Measurements from ENCODE around the gene SH3YL1.

SH3YL1 gene

DNA sequence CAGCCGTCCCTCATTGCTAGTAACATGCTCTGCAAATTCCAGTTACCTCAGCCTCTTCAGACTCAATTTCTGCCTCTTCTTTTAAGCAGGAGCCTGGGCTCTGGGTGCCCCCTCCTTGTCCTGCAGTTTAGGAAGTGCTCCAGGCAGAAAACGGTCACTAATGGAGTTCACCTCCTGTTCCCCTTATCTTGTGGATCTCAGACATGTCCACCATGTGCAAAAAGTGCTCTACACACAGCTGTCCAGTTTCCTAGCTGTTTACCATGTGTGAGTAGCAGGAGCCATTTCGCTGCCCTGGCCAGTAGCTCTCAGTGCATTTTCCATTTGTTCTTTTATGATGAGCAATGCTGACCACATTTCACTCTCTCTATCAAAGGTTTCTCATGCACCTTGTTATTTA is 4.9 kb downstream of the SH3YL1 start:
- H3K4me1 ChIP-seq (ENCODE audit: control insufficient read depth in 1 of 2, insufficient read depth in 2 of 2, low read length in 2 of 2), result peaks cover 16% of the 10 kb centered on the region in 2 donors
- H3K9me3 ChIP-seq (ENCODE audit: control insufficient read depth in 1 of 2, low read length in 2 of 2), result peaks cover 0 to 10% of the 10 kb centered on the region in 2 donors
- H3K27ac ChIP-seq (ENCODE audit: low read depth, low read length), result no peak overlapping the region
- H3K27me3 ChIP-seq (ENCODE audit: control insufficient read depth in 1 of 2, insufficient read depth in 2 of 2, low read length in 2 of 2), result no peaks in the 10 kb centered on the region
- H3K4me3 ChIP-seq (ENCODE audit: low read depth in 1 of 2, low read length in 2 of 2), result no peak overlapping the region
- no peak overlapping the region for H3K9ac ChIP-seq (ENCODE audit: low read depth in 1 of 2, low read length in 2 of 2)
- peaks cover 0 to 3% of the 10 kb centered on the region in 2 donors for H3K36me3 ChIP-seq (ENCODE audit: control insufficient read depth in 1 of 2, insufficient read depth in 2 of 2, low read length in 2 of 2)

DNA sequence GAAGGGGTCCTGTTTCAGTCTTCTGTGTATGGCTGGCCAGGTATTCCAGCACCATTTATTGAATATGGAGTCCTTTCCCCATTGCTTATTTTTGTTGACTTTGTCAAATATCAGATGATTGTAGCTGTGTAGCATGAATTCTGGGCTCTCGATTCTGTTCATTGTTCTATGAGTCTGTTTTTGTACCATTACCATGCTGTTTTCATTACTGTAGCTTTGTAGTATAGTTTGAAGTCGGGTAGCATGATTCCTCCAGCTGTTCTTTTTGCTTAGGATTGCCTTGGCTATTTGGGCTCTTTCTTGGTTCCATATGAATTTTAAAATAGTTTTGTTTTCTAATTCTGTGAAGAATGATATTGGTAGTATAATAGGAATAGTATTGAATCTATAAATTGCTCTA is 6.0 kb downstream of the SH3YL1 start:
- Histone ChIP-seq H3K4me1 (ENCODE audit: control insufficient read depth in 1 of 2, insufficient read depth in 2 of 2, low read length in 2 of 2) (peaks cover 7 to 16% of the 10 kb centered on the region in 2 donors), H3K9me3 (ENCODE audit: control insufficient read depth in 1 of 2, low read length in 2 of 2) (peaks cover 0 to 10% of the 10 kb centered on the region in 2 donors), H3K27me3 (ENCODE audit: control insufficient read depth in 1 of 2, insufficient read depth in 2 of 2, low read length in 2 of 2) (no peaks in the 10 kb centered on the region), H3K27ac (ENCODE audit: low read depth, low read length) (no peak overlapping the region), H3K9ac (ENCODE audit: low read depth in 1 of 2, low read length in 2 of 2) (no peak overlapping the region), H3K4me3 (ENCODE audit: low read depth in 1 of 2, low read length in 2 of 2) (no peak overlapping the region), H3K36me3 (ENCODE audit: control insufficient read depth in 1 of 2, insufficient read depth in 2 of 2, low read length in 2 of 2) (peaks cover 0 to 3% of the 10 kb centered on the region in 2 donors)

DNA sequence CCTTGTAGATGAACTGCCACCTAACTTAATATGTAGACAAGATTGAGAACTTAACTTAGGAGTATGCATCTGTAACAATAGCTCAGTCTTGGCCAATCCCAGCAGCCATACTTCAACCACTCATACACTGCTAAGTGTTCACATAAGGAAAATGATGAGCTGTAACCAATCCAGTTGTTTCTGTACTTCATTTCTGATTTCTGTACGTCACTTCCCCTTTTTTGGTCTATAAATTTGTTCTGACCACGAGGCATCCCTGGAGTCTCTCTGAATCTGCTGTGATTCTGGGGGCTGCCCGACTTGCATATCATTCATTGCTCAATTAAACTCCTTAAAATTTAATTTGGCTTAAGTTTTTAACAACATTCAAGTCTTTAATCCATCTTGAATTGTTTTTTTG is 6.4 kb downstream of the SH3YL1 start:
- Histone ChIP-seq H3K9me3 (ENCODE audit: control insufficient read depth in 1 of 2, low read length in 2 of 2) (peaks cover 0 to 10% of the 10 kb centered on the region in 2 donors), H3K4me1 (ENCODE audit: control insufficient read depth in 1 of 2, insufficient read depth in 2 of 2, low read length in 2 of 2) (peaks cover 4 to 12% of the 10 kb centered on the region in 2 donors), H3K4me3 (ENCODE audit: low read depth in 1 of 2, low read length in 2 of 2) (no peak overlapping the region), H3K27ac (ENCODE audit: low read depth, low read length) (no peak overlapping the region), H3K27me3 (ENCODE audit: control insufficient read depth in 1 of 2, insufficient read depth in 2 of 2, low read length in 2 of 2) (no peaks in the 10 kb centered on the region), H3K36me3 (ENCODE audit: control insufficient read depth in 1 of 2, insufficient read depth in 2 of 2, low read length in 2 of 2) (peaks cover 0 to 3% of the 10 kb centered on the region in 2 donors), H3K9ac (ENCODE audit: low read depth in 1 of 2, low read length in 2 of 2) (no peak overlapping the region)

DNA sequence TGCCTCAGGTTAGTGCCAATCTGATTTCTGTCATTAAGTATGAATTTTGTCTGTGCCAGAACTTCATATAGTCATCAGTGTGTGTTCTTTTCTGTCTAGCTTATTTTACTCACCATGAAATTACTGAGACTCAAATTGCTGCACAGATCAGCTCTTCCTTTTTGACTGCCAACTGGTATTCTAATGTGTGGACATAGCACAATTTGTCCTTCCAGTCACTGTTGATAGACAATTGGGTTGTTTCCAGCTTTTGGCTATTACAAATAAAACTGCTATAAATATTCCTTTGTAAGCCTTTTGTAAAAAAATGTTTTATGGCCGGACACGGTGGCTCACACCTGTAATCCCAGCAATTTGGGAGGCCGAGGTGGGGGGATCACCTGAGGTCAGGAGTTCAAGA is 7.7 kb downstream of the SH3YL1 start:
- Histone ChIP-seq H3K27ac (ENCODE audit: low read depth, low read length) (no peak overlapping the region), H3K9ac (ENCODE audit: low read depth in 1 of 2, low read length in 2 of 2) (no peak overlapping the region), H3K27me3 (ENCODE audit: control insufficient read depth in 1 of 2, insufficient read depth in 2 of 2, low read length in 2 of 2) (no peaks in the 10 kb centered on the region), H3K4me1 (ENCODE audit: control insufficient read depth in 1 of 2, insufficient read depth in 2 of 2, low read length in 2 of 2) (peaks cover 0 to 6% of the 10 kb centered on the region in 2 donors), H3K4me3 (ENCODE audit: low read depth in 1 of 2, low read length in 2 of 2) (no peak overlapping the region), H3K36me3 (ENCODE audit: control insufficient read depth in 1 of 2, insufficient read depth in 2 of 2, low read length in 2 of 2) (peaks cover 3 to 10% of the 10 kb centered on the region in 2 donors), H3K9me3 (ENCODE audit: control insufficient read depth in 1 of 2, low read length in 2 of 2) (peaks cover 0 to 10% of the 10 kb centered on the region in 2 donors)

DNA sequence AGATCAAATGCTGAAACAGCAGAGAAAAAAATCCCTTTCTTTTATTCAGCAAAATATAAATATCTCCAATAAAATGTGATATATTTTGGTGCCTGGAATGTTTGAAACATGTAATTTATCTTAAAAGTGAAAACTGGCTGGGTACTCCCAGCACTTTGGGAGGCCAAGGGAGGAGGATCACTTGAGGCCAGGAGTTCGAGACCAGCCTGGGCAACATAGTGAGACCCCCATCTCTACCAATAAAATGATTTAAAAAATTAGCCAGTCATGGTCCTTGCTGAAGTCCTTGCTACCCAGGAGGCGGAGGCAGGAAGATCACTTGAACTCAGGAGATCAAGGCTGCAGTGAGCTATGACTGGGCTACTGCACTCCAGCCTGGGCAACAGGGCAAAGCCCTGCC is 8.6 kb downstream of the SH3YL1 start:
- H3K9ac ChIP-seq (ENCODE audit: low read depth in 1 of 2, low read length in 2 of 2), result no peak overlapping the region

DNA sequence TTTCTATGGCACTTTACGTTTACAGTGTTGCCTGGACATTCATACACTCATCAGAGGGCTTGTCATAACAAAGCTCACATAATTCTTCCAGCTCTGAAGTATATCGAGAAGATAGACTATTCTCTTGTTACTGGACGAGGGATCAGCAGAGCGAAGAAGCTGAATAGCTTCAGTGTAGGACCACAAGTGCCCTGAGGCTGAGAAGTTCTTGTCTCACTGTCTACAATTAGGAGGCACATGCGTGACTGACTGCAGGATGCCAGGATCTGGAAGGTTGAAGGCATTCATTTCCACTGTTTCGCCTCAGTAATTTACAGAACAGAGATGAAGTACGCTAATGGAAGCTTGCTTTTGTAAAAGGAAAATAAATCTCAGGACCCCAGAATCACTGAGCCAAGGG is 9.6 kb downstream of the SH3YL1 start:
- Histone ChIP-seq H3K4me3 (ENCODE audit: low read depth in 1 of 2, low read length in 2 of 2) (no peak overlapping the region), H3K27me3 (ENCODE audit: control insufficient read depth in 1 of 2, insufficient read depth in 2 of 2, low read length in 2 of 2) (no peaks in the 10 kb centered on the region), H3K36me3 (ENCODE audit: control insufficient read depth in 1 of 2, insufficient read depth in 2 of 2, low read length in 2 of 2) (peaks cover 9 to 14% of the 10 kb centered on the region in 2 donors), H3K27ac (ENCODE audit: low read depth, low read length) (no peak overlapping the region), H3K4me1 (ENCODE audit: control insufficient read depth in 1 of 2, insufficient read depth in 2 of 2, low read length in 2 of 2) (no peaks in the 10 kb centered on the region), H3K9me3 (ENCODE audit: control insufficient read depth in 1 of 2, low read length in 2 of 2) (peaks cover 0 to 10% of the 10 kb centered on the region in 2 donors), H3K9ac (ENCODE audit: low read depth in 1 of 2, low read length in 2 of 2) (no peak overlapping the region)

More for the DNA sequence above, 8.6 kb downstream of the SH3YL1 start:
- H3K4me1 ChIP-seq (ENCODE audit: control insufficient read depth in 1 of 2, insufficient read depth in 2 of 2, low read length in 2 of 2), result no peaks in the 10 kb centered on the region
- H3K27ac ChIP-seq (ENCODE audit: low read depth, low read length), result no peak overlapping the region
- peaks cover 3 to 10% of the 10 kb centered on the region in 2 donors for H3K36me3 ChIP-seq (ENCODE audit: control insufficient read depth in 1 of 2, insufficient read depth in 2 of 2, low read length in 2 of 2)
- H3K4me3 ChIP-seq (ENCODE audit: low read depth in 1 of 2, low read length in 2 of 2), result no peak overlapping the region
- H3K27me3 ChIP-seq (ENCODE audit: control insufficient read depth in 1 of 2, insufficient read depth in 2 of 2, low read length in 2 of 2), result no peaks in the 10 kb centered on the region
- peaks cover 0 to 10% of the 10 kb centered on the region in 2 donors for H3K9me3 ChIP-seq (ENCODE audit: control insufficient read depth in 1 of 2, low read length in 2 of 2)

DNA sequence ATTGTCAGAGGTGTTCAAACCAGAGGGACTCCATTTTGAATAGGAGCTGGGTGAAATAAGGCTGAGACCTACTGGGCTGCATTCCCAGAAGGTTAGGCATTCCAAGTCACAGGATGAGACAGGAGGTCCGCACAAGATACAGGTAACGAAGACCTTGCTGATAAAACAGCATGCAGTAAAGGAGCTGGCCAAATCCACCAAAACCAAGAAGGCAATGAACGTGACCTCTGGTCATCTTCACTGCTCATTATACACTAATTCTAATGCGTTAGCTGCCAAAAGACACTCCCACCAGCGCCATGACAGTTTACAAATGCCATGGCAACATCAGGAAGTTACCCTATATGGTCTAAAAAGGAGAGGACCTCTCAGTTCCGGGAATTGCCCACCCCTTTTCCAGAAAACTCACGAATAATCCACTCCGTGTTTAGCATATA is 10.6 kb downstream of the SH3YL1 start:
- Histone ChIP-seq H3K4me3 (ENCODE audit: low read depth in 1 of 2, low read length in 2 of 2) (no peak overlapping the region), H3K4me1 (ENCODE audit: control insufficient read depth in 1 of 2, insufficient read depth in 2 of 2, low read length in 2 of 2) (no peaks in the 10 kb centered on the region), H3K9me3 (ENCODE audit: control insufficient read depth in 1 of 2, low read length in 2 of 2) (peaks cover 0 to 6% of the 10 kb centered on the region in 2 donors), H3K27ac (ENCODE audit: low read depth, low read length) (no peak overlapping the region), H3K9ac (ENCODE audit: low read depth in 1 of 2, low read length in 2 of 2) (no peak overlapping the region), H3K27me3 (ENCODE audit: control insufficient read depth in 1 of 2, insufficient read depth in 2 of 2, low read length in 2 of 2) (no peaks in the 10 kb centered on the region), H3K36me3 (ENCODE audit: control insufficient read depth in 1 of 2, insufficient read depth in 2 of 2, low read length in 2 of 2) (peaks cover 9 to 14% of the 10 kb centered on the region in 2 donors)

DNA sequence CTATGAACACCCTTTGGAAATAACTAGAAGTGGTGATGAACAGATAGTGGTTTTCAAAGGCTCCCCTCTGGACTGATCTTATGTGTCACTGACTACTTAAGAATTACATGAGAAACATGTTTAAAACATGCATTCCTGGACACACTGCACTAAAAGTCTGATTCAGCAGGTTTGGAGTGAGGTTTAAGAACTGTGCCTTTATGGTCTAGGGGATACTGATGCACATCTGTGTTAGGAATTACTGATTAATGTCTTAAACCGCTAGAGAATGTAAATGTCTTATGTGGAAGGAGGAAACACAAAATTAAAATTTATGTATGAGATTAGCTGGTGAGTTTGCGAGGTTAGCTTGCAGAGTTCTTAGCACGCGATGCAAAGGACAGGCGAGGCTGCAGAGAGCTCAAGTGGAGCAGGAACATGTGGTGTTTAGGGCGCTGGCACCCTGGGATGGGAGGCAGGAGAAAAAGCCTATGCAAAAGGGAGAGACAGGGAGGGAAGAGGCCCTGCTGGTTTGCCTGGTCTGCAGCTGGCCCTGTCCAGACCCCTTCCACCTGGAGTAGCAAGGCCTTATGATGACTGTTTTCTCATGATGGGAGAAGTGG is 11.7 kb downstream of the SH3YL1 start:
- Histone ChIP-seq H3K4me3 (ENCODE audit: low read depth in 1 of 2, low read length in 2 of 2) (no peak overlapping the region), H3K36me3 (ENCODE audit: control insufficient read depth in 1 of 2, insufficient read depth in 2 of 2, low read length in 2 of 2) (peaks cover 9 to 14% of the 10 kb centered on the region in 2 donors), H3K9ac (ENCODE audit: low read depth in 1 of 2, low read length in 2 of 2) (no peak overlapping the region), H3K9me3 (ENCODE audit: control insufficient read depth in 1 of 2, low read length in 2 of 2) (no peaks in the 10 kb centered on the region), H3K4me1 (ENCODE audit: control insufficient read depth in 1 of 2, insufficient read depth in 2 of 2, low read length in 2 of 2) (no peaks in the 10 kb centered on the region), H3K27me3 (ENCODE audit: control insufficient read depth in 1 of 2, insufficient read depth in 2 of 2, low read length in 2 of 2) (no peaks in the 10 kb centered on the region), H3K27ac (ENCODE audit: low read depth, low read length) (no peak overlapping the region)

DNA sequence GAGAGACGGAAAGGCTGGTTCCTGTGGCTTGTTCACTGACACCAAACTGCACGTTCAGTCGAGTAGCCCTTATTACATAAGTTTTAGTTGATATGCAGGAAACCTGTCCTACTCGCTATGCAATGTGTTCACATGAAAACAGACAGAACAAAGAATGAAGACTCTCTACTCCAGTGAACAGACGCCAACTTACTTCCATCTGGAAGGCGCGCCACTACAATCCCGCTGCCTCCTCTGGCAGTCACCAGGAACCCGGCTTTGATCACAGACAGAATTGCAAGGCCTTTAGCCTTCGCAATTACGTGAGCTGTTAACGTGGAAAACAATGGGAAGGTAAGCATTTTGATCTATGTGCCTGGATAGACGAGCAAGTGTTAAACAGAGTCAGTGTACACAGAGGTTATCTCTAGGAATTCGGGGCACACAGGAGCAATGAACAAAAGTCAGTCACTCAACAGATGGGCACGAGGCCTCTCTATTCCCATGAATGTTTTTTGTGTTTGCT is 14.2 kb downstream of the SH3YL1 start:
- Histone ChIP-seq H3K4me3 (ENCODE audit: low read depth in 1 of 2, low read length in 2 of 2) (no peak overlapping the region), H3K27me3 (ENCODE audit: control insufficient read depth in 1 of 2, insufficient read depth in 2 of 2, low read length in 2 of 2) (no peaks in the 10 kb centered on the region), H3K27ac (ENCODE audit: low read depth, low read length) (no peak overlapping the region), H3K9me3 (ENCODE audit: control insufficient read depth in 1 of 2, low read length in 2 of 2) (no peaks in the 10 kb centered on the region), H3K9ac (ENCODE audit: low read depth in 1 of 2, low read length in 2 of 2) (no peak overlapping the region), H3K36me3 (ENCODE audit: control insufficient read depth in 1 of 2, insufficient read depth in 2 of 2, low read length in 2 of 2) (peaks cover 16 to 23% of the 10 kb centered on the region in 2 donors), H3K4me1 (ENCODE audit: control insufficient read depth in 1 of 2, insufficient read depth in 2 of 2, low read length in 2 of 2) (no peaks in the 10 kb centered on the region)

DNA sequence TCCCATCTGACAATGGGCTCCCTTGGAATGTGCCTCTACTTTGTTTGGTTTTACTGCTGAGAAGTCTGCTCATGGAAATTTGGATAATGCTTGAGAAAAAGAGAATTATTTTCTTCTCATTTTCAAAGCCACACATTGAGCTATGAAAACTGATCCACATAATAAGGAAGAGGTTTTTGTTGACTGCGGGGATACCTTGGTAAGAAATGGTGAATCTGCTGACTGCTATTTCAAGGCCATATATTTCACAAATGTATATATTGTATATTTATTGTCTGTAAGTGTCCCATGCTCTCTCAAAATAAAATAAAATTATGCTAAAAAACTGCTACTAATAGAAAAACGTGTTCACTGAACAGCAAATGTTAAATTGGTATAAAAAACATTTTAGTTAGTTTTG is 15.1 kb downstream of the SH3YL1 start:
- Histone ChIP-seq H3K27me3 (ENCODE audit: control insufficient read depth in 1 of 2, insufficient read depth in 2 of 2, low read length in 2 of 2) (no peaks in the 10 kb centered on the region), H3K27ac (ENCODE audit: low read depth, low read length) (no peak overlapping the region), H3K4me1 (ENCODE audit: control insufficient read depth in 1 of 2, insufficient read depth in 2 of 2, low read length in 2 of 2) (no peaks in the 10 kb centered on the region), H3K9me3 (ENCODE audit: control insufficient read depth in 1 of 2, low read length in 2 of 2) (no peaks in the 10 kb centered on the region), H3K9ac (ENCODE audit: low read depth in 1 of 2, low read length in 2 of 2) (no peak overlapping the region), H3K36me3 (ENCODE audit: control insufficient read depth in 1 of 2, insufficient read depth in 2 of 2, low read length in 2 of 2) (peaks cover 18 to 28% of the 10 kb centered on the region in 2 donors), H3K4me3 (ENCODE audit: low read depth in 1 of 2, low read length in 2 of 2) (no peak overlapping the region)
